ENCODE measurements around the gene BABAM2. TPM values are rescaled to one million over a fixed set of nuclear protein-coding genes. Genes with fewer than 3 reads are reported as not detected.

Gene BABAM2
- total RNA-seq, 1 donor: 42.0 TPM

GRCh38 chr2:28305202-28305601, 414.7 kb downstream of the BABAM2 start:
- Histone ChIP-seq H3K9me3 (ENCODE audit: low read depth, low read length) (no peaks in the 10 kb centered on the region), H3K36me3 (ENCODE audit: insufficient read depth, low read length) (no peaks in the 10 kb centered on the region), H3K27me3 (ENCODE audit: insufficient read depth, low read length) (no peaks in the 10 kb centered on the region), H3K27ac (ENCODE audit: low read depth, low read length) (no peak overlapping the region), H3K79me2 (ENCODE audit: insufficient read depth, low read length) (no peaks in the 10 kb centered on the region), H4K20me1 (ENCODE audit: insufficient read depth, low read length) (no peaks in the 10 kb centered on the region), H3K4me1 (ENCODE audit: insufficient read depth, low read length) (peaks cover 10% of the 10 kb centered on the region), H2AFZ (ENCODE audit: low read length) (no peak overlapping the region), H3K4me3 (ENCODE audit: insufficient read depth, low read length) (no peak overlapping the region), H3K4me2 (ENCODE audit: insufficient read depth, low read length) (no peak overlapping the region)
- DNase-seq (ENCODE audit: insufficient read length, low spot score, missing footprints): no peak
- TF ChIP-seq CTCF (IDR thresholded peaks at IDR 0.05; ENCODE audit: extremely low read depth, low read depth, low read length): no peak

GRCh38 chr2:28310107-28310506, 419.6 kb downstream of the BABAM2 start:
- H3K79me2 ChIP-seq (ENCODE audit: insufficient read depth, low read length): no peaks in the 10 kb centered on the region
- no peak overlapping the region for H2AFZ ChIP-seq (ENCODE audit: low read length)
- no peaks in the 10 kb centered on the region for H3K27me3 ChIP-seq (ENCODE audit: insufficient read depth, low read length)
- H3K36me3 ChIP-seq (ENCODE audit: insufficient read depth, low read length): no peaks in the 10 kb centered on the region
- DNase-seq (ENCODE audit: insufficient read length, low spot score, missing footprints): no peak
- no peak overlapping the region for H3K4me2 ChIP-seq (ENCODE audit: insufficient read depth, low read length)
- no peak overlapping the region for H3K4me3 ChIP-seq (ENCODE audit: insufficient read depth, low read length)
- no peaks in the 10 kb centered on the region for H3K4me1 ChIP-seq (ENCODE audit: insufficient read depth, low read length)
- no peak for TF ChIP-seq CTCF (IDR thresholded peaks at IDR 0.05; ENCODE audit: extremely low read depth, low read depth, low read length)
- H4K20me1 ChIP-seq (ENCODE audit: insufficient read depth, low read length): no peaks in the 10 kb centered on the region
- H3K9me3 ChIP-seq (ENCODE audit: low read depth, low read length): no peaks in the 10 kb centered on the region
- no peak overlapping the region for H3K27ac ChIP-seq (ENCODE audit: low read depth, low read length)

- H3K4me1 ChIP-seq (ENCODE audit: insufficient read depth, low read length): no peaks in the 10 kb centered on the region
- no peak overlapping the region for H2AFZ ChIP-seq (ENCODE audit: low read length)
- TF ChIP-seq CTCF (IDR thresholded peaks at IDR 0.05; ENCODE audit: extremely low read depth, low read depth, low read length): no peak
- H3K79me2 ChIP-seq (ENCODE audit: insufficient read depth, low read length): no peaks in the 10 kb centered on the region
- no peaks in the 10 kb centered on the region for H3K9me3 ChIP-seq (ENCODE audit: low read depth, low read length)
- DNase-seq (ENCODE audit: insufficient read length, low spot score, missing footprints): no peak
- H3K27ac ChIP-seq (ENCODE audit: low read depth, low read length): no peak overlapping the region
- H4K20me1 ChIP-seq (ENCODE audit: insufficient read depth, low read length): no peaks in the 10 kb centered on the region
- no peaks in the 10 kb centered on the region for H3K36me3 ChIP-seq (ENCODE audit: insufficient read depth, low read length)
- H3K27me3 ChIP-seq (ENCODE audit: insufficient read depth, low read length): no peaks in the 10 kb centered on the region
- no peak overlapping the region for H3K4me2 ChIP-seq (ENCODE audit: insufficient read depth, low read length)
- H3K4me3 ChIP-seq (ENCODE audit: insufficient read depth, low read length): no peak overlapping the region
These were observed 421.2 kb downstream of the BABAM2 start for GRCh38 chr2:28311660-28312249.

- Histone ChIP-seq H3K4me3 (ENCODE audit: insufficient read depth, low read length) (no peak overlapping the region), H3K4me2 (ENCODE audit: insufficient read depth, low read length) (no peak overlapping the region), H3K9me3 (ENCODE audit: low read depth, low read length) (no peaks in the 10 kb centered on the region), H2AFZ (ENCODE audit: low read length) (no peak overlapping the region), H3K36me3 (ENCODE audit: insufficient read depth, low read length) (no peaks in the 10 kb centered on the region), H3K27me3 (ENCODE audit: insufficient read depth, low read length) (no peaks in the 10 kb centered on the region), H4K20me1 (ENCODE audit: insufficient read depth, low read length) (no peaks in the 10 kb centered on the region), H3K4me1 (ENCODE audit: insufficient read depth, low read length) (no peaks in the 10 kb centered on the region), H3K27ac (ENCODE audit: low read depth, low read length) (no peak overlapping the region), H3K79me2 (ENCODE audit: insufficient read depth, low read length) (no peaks in the 10 kb centered on the region)
- DNase-seq (ENCODE audit: insufficient read length, low spot score, missing footprints): peak; percentile 44
- no peak for TF ChIP-seq CTCF (IDR thresholded peaks at IDR 0.05; ENCODE audit: extremely low read depth, low read depth, low read length)
These were observed 422.0 kb downstream of the BABAM2 start for GRCh38 chr2:28312307-28313219.

Data from osteoblast (primary cell).